Measurements from ENCODE around the gene TRPM1.

DNA sequence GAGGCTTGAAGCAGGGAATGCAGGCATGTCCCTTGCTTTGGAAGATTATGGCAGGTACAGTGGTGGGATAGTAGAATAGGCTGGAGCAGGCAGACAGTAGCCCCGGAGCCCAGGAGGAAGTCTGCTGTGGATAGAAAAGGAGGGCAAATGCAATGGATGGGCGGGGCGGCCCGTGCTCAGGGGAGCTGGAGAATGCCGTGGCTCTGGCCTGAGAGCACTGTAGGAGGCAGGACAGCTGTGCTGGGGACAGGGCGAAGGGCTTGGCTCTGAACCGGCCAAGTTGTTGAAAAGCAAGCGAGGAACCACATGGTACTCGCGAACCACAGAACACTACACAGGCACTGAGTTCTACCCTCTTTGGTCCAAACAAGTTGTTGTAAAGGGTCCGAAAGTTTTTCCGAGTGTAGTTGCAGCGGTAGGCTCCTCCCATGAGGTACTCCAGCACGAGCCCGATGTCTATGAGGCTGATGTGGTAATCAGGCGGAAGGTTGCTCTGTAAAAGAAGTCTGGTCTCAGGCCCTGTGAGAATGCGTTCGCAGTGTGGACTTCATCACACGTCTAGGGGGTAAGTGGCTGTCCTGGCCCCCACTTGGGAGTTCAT lies 54.7 kb downstream of the TRPM1 start:
- TF ChIP-seq, protein P1, sequence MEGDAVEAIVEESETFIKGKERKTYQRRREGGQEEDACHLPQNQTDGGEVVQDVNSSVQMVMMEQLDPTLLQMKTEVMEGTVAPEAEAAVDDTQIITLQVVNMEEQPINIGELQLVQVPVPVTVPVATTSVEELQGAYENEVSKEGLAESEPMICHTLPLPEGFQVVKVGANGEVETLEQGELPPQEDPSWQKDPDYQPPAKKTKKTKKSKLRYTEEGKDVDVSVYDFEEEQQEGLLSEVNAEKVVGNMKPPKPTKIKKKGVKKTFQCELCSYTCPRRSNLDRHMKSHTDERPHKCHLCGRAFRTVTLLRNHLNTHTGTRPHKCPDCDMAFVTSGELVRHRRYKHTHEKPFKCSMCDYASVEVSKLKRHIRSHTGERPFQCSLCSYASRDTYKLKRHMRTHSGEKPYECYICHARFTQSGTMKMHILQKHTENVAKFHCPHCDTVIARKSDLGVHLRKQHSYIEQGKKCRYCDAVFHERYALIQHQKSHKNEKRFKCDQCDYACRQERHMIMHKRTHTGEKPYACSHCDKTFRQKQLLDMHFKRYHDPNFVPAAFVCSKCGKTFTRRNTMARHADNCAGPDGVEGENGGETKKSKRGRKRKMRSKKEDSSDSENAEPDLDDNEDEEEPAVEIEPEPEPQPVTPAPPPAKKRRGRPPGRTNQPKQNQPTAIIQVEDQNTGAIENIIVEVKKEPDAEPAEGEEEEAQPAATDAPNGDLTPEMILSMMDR (IDR thresholded peaks at IDR 0.05 in 4 of 5, conservative IDR thresholded peaks at IDR 0.05 in 1 of 5): no peak
- TF ChIP-seq POLR2A (IDR thresholded peaks at IDR 0.05): no peak

Data from gastrocnemius medialis (tissue), 4 donors.